Sigmoid colon (tissue), 7 donors: ENCODE results near the gene RPL12. TPM values are rescaled to one million over a fixed set of nuclear protein-coding genes. Genes with fewer than 3 reads are reported as not detected.

ENCODE experiments used
- DNase-seq: peaks from one replicate; pipeline ENCODE4 v3.0.0-alpha.2; 2019
- H3K27ac ChIP-seq, 4 donors: fragments of 200-600 bp; sonication (generic); one replicate each; pipeline ENCODE4 v1.5.1; 2016 to 2019; ENCODE audit warnings: mild to moderate bottlenecking in 1 of 4
- H3K27me3 ChIP-seq, 3 donors: fragments of 200-600 bp; sonication (generic); one replicate each; pipeline ENCODE4 v1.5.1; 2019; ENCODE audit warnings: mild to moderate bottlenecking in 1 of 3
- H3K36me3 ChIP-seq, 4 donors: fragments of 200-600 bp; sonication (generic); one replicate each; pipeline ENCODE4 v1.5.1; 2016 to 2019
- H3K4me1 ChIP-seq, 4 donors: fragments of 200-600 bp; sonication (generic); one replicate each; pipeline ENCODE4 v1.5.1; 2017 to 2019
- H3K4me3 ChIP-seq, 4 donors: fragments of 200-600 bp; sonication (generic); one replicate each; pipeline ENCODE4 v1.5.1; 2017 to 2019; ENCODE audit warnings: mild to moderate bottlenecking in 2 of 4, moderate library complexity in 1 of 4
- H3K9me3 ChIP-seq, 4 donors: fragments of 200-600 bp in 3 of 4; sonication (generic) in 3 of 4; one replicate each; pipeline versions ENCODE4 v1.5.1 to v1.6.1; 2013 to 2019
- EP300 ChIP-seq, 4 donors: sonication (generic); formaldehyde crosslinking; IDR thresholded peaks; one replicate each; pipeline ENCODE4 v1.6.1; 2017; ENCODE audit warnings: antibody characterized with exemption in 4 of 4
- POLR2A ChIP-seq, 2 donors: fragments of 450-650 bp; IDR thresholded peaks; one replicate each; pipeline ENCODE4 v1.6.1; 2016; ENCODE audit warnings: antibody characterized with exemption in 2 of 2, mild to moderate bottlenecking in 2 of 2, moderate library complexity in 2 of 2
- POLR2AphosphoS5 ChIP-seq, 4 donors: sonication (generic); formaldehyde crosslinking; IDR thresholded peaks; one replicate each; pipeline ENCODE4 v1.6.1; 2017; ENCODE audit warnings: antibody characterized with exemption in 4 of 4
- WGBS, 2 donors: extraction: QIAGEN DNeasy Blood & Tissue Kit; methylation state at CpG; one replicate each; pipeline ENCODE4 v1.1.7; 2013; 5-methylcytosine and 5-hydroxymethylcytosine counted together
- intact Hi-C: fragments of 100-400 bp; cut with DNase I; formaldehyde crosslinking; loops from one replicate; pipeline ENCODE4 v1.15.1; 2023
- polyA plus RNA-seq, 3 donors: library from polyadenylated mRNA; stranded (reverse); fragments of 200-250 nt; gene quantifications; one replicate each; pipeline ENCODE4 v1.2.3, GENCODE V29; 2013
- total RNA-seq, 4 donors: library from RNA; depleted of rRNA; stranded (reverse); fragments of >200 nt; gene quantifications; one replicate each; pipeline ENCODE4 v1.1.0, GENCODE V29; 2016
- TF ChIP-seq, protein P1 (sequence below), 4 experiments: fragments of 450-650 bp in 3 of 4; fragments of 200-600 bp in 1 of 4; IDR thresholded peaks; one replicate each; pipeline ENCODE4 v1.5.1; 2016 to 2019; ENCODE audit warnings: antibody characterized with exemption in 4 of 4, mild to moderate bottlenecking in 3 of 4, moderate library complexity in 2 of 4
- donor health status: healthy with polysubstance abuse.
- donor health status: Bipolar disorder and iron deficiency.
- donor health status: healthy.

RPL12 gene
- total and polyA plus RNA-seq, 7 donors, result 2,492 to 5,061 (median 2,965) TPM

DNA sequence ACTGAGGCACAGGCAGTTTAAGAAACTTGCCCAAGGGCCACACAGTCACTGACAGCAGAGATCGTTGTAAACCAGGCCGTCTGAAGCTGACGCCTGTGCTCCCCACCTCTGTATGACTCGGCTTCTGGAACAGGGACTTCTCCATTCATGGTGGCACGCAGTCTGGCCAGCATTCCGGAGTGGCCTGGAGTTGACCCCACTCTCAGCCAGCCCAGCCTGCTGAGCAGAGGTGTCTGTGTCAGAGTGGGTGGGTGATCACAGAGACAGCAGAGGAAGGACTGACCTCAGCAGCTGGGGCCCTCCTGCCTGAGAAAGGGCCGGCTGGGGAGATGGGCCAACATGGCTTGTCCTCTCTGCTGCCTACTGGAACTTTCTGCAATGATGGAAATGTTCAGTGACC, 12.7 kb upstream of the RPL12 start:
- H3K9me3 ChIP-seq, result no peaks in the 10 kb centered on the region

DNA sequence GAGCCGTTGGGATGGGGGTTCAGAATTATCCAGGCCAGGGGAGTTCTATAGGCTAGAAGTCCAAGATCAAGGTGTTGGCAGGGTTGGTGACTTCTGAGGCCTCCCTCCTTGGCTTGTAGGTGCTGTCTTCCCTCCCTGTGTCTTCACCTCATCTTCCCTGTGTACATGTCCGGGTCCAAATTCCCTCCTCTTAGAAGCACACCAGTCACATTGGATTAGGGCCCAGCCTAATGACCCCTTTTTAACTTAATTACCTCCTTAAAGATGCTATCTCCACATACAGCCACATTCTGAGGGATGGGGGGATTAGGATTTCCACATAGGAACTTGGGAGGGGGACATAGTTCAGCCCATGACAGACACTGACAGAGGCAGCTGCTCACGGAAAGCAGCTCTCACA, 12.2 kb upstream of the RPL12 start:
- Histone ChIP-seq H3K27ac (no peak overlapping the region), H3K36me3 (peaks cover 24 to 93% (median 72%) of the 10 kb centered on the region in 4 donors), H3K4me1 (peaks cover 0 to 12% (median 9%) of the 10 kb centered on the region in 4 donors), H3K4me3 (no peak overlapping the region), H3K27me3 (no peaks in the 10 kb centered on the region), H3K9me3 (no peaks in the 10 kb centered on the region)
- TF ChIP-seq EP300 (IDR thresholded peaks at IDR 0.05) (no peak), POLR2AphosphoS5 (IDR thresholded peaks at IDR 0.05) (no peak), POLR2A (IDR thresholded peaks at IDR 0.05) (no peak)
- TF ChIP-seq, protein P1, sequence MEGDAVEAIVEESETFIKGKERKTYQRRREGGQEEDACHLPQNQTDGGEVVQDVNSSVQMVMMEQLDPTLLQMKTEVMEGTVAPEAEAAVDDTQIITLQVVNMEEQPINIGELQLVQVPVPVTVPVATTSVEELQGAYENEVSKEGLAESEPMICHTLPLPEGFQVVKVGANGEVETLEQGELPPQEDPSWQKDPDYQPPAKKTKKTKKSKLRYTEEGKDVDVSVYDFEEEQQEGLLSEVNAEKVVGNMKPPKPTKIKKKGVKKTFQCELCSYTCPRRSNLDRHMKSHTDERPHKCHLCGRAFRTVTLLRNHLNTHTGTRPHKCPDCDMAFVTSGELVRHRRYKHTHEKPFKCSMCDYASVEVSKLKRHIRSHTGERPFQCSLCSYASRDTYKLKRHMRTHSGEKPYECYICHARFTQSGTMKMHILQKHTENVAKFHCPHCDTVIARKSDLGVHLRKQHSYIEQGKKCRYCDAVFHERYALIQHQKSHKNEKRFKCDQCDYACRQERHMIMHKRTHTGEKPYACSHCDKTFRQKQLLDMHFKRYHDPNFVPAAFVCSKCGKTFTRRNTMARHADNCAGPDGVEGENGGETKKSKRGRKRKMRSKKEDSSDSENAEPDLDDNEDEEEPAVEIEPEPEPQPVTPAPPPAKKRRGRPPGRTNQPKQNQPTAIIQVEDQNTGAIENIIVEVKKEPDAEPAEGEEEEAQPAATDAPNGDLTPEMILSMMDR (IDR thresholded peaks at IDR 0.05), result no peak
- DNase-seq, result no peak
- intact Hi-C loops, result no loop called here
- 87 to 94% methylated on average over 3 of the region's 3 CpGs for WGBS, 2 donors

More for the DNA sequence above, 12.7 kb upstream of the RPL12 start:
- no peaks in the 10 kb centered on the region for H3K27me3 ChIP-seq
- intact Hi-C loops, result no loop called here
- peaks cover 0 to 6% (median 5%) of the 10 kb centered on the region in 4 donors for H3K4me1 ChIP-seq
- TF ChIP-seq EP300 (IDR thresholded peaks at IDR 0.05) (no peak), POLR2A (IDR thresholded peaks at IDR 0.05) (no peak), POLR2AphosphoS5 (IDR thresholded peaks at IDR 0.05) (no peak)
- TF ChIP-seq, protein P1 (IDR thresholded peaks at IDR 0.05), result no peak
- no peak overlapping the region for H3K27ac ChIP-seq
- 83 to 91% methylated on average over 7 of the region's 7 CpGs for WGBS, 2 donors
- H3K4me3 ChIP-seq, result no peak overlapping the region
- H3K36me3 ChIP-seq, result peaks cover 24 to 93% (median 69%) of the 10 kb centered on the region in 4 donors
- DNase-seq, result no peak

DNA sequence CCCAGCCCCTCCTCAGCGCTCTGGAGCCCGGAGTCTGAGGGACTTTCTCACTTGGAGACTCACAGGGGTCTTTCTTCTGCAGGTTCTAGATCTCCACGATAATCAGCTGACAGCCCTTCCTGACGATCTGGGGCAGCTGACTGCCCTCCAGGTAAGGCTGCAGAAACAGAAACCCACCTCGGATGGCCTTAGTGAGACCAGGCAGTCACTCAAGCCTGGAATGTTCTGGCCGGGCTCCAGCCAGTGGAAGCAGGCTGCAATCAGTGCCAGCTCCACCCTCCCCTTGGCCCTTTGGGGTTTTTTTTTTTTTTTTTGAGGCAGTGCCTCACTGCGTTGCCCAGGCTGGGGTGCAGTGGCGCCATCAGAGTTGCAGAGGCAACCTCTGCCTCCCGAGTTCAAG, 7.7 kb upstream of the RPL12 start:
- peaks cover 28 to 89% (median 62%) of the 10 kb centered on the region in 4 donors for H3K36me3 ChIP-seq
- TF ChIP-seq POLR2AphosphoS5 (IDR thresholded peaks at IDR 0.05) (no peak), EP300 (IDR thresholded peaks at IDR 0.05) (no peak), POLR2A (IDR thresholded peaks at IDR 0.05) (no peak)
- TF ChIP-seq, protein P1 (IDR thresholded peaks at IDR 0.05), result no peak
- peaks cover 0 to 37% (median 25%) of the 10 kb centered on the region in 4 donors for H3K4me1 ChIP-seq
- intact Hi-C loops, result no loop called here
- H3K27ac ChIP-seq, result peak overlapping the region in 3 of 4 donors; percentile 28 to 53 (median 39)
- H3K27me3 ChIP-seq, result no peaks in the 10 kb centered on the region
- H3K9me3 ChIP-seq, result no peaks in the 10 kb centered on the region
- H3K4me3 ChIP-seq, result no peak overlapping the region
- DNase-seq, result no peak
- WGBS, 2 donors, result 90 to 91% methylated on average over 9 of the region's 9 CpGs

DNA sequence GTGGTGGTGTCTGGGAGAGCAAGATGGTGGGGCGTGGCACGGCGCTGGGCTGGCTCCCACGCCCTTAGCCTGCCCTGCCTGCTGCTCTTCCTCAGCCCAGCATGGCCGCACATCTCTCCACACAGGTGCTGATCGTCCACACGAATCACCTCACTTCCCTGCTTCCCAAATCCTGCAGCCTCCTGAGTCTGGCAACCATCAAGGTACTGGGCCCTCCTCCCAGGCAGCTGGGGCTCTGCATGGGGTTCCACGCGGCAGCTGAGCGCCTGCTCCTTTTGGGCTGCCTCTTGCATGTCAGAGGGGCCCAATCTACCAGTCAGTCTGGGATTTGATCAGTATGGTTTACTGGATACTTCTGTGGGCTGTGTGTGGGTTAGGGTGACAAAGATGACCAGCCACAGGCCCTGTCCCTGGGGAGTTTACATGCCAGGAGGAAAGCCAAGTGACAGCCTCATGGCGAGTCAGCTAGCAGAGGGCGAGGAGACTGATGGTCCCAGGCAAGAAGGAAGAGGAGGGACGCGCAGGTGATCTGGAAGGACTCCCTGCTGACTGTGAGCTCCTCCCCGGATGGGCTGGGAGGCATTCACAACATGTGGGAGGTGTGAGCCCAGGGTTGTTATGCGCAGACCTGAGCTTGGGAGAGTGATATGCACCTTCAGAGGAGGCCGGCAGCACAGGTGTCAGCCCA, 6.1 kb upstream of the RPL12 start:
- no peak for TF ChIP-seq POLR2A (IDR thresholded peaks at IDR 0.05)
- no peak for TF ChIP-seq EP300 (IDR thresholded peaks at IDR 0.05)
- TF ChIP-seq, protein P1 (IDR thresholded peaks at IDR 0.05), result no peak
- TF ChIP-seq POLR2AphosphoS5 (IDR thresholded peaks at IDR 0.05), result no peak
- Histone ChIP-seq H3K27ac (no peak overlapping the region), H3K4me1 (peaks cover 0 to 53% (median 41%) of the 10 kb centered on the region in 4 donors), H3K9me3 (no peaks in the 10 kb centered on the region), H3K36me3 (peaks cover 25 to 73% (median 47%) of the 10 kb centered on the region in 4 donors), H3K4me3 (no peak overlapping the region), H3K27me3 (no peaks in the 10 kb centered on the region)
- no peak for DNase-seq
- intact Hi-C loops, result no loop called here
- WGBS, 2 donors, result 87 to 91% methylated on average over 17 of the region's 17 CpGs
